HEK293T (cell line): ENCODE measurements around the gene ABHD13.

ENCODE experiments used
- CTCF ChIA-PET: fragments of 350-600 bp; formaldehyde crosslinking; extraction: SDS; loops from one replicate; lab custom pipeline; 2021; ENCODE audit warnings: antibody characterized with exemption, inconsistent platforms; lab: Yijun Ruan, JAX
- POLR2A ChIA-PET: fragments of 350-600 bp; formaldehyde crosslinking; extraction: SDS; loops from one replicate; lab custom pipeline; 2020; ENCODE audit warnings: antibody characterized with exemption, inconsistent platforms; lab: Yijun Ruan, JAX
- DNase-seq: peaks from one replicate; pipeline ENCODE4 v3.0.0; 2012; ENCODE audit warnings: mixed read lengths; ENCODE audit errors: extremely low spot score
- ARNT ChIP-seq: fragments of 450-650 bp; IDR thresholded peaks from 2 replicates; pipeline ENCODE4 v1.6.1; 2017; ENCODE audit warnings: mild to moderate bottlenecking
- BHLHE40 ChIP-seq: fragments of 450-650 bp; IDR thresholded peaks from 2 replicates; pipeline ENCODE4 v1.6.1; 2016; ENCODE audit warnings: mild to moderate bottlenecking, moderate library complexity, borderline replicate concordance
- CTBP1 ChIP-seq: fragments of 450-650 bp; IDR thresholded peaks from 2 replicates; pipeline ENCODE4 v1.6.1; 2016; ENCODE audit warnings: borderline replicate concordance
- ELF4 ChIP-seq: fragments of 450-650 bp; IDR thresholded peaks from 2 replicates; pipeline ENCODE4 v1.6.1; 2017; ENCODE audit warnings: antibody characterized with exemption
- FOXA1 ChIP-seq: fragments of 450-650 bp; IDR thresholded peaks from 2 replicates; pipeline ENCODE4 v1.6.1; 2016; ENCODE audit warnings: mild to moderate bottlenecking
- FOXK2 ChIP-seq: fragments of 450-650 bp; IDR thresholded peaks from 2 replicates; pipeline ENCODE4 v1.6.1; 2016; ENCODE audit warnings: mild to moderate bottlenecking
- FOXM1 ChIP-seq: fragments of 450-650 bp; IDR thresholded peaks from 2 replicates; pipeline ENCODE4 v1.6.1; 2017; ENCODE audit warnings: mild to moderate bottlenecking, borderline replicate concordance
- HDGF ChIP-seq: fragments of 450-650 bp; IDR thresholded peaks from 2 replicates; pipeline ENCODE4 v1.6.1; 2017; ENCODE audit warnings: antibody characterized with exemption, borderline replicate concordance
- L3MBTL2 ChIP-seq: fragments of 450-650 bp; conservative IDR thresholded peaks from 2 replicates; pipeline ENCODE4 v1.6.1; 2016; ENCODE audit warnings: mild to moderate bottlenecking
- LEF1 ChIP-seq: fragments of 450-650 bp; IDR thresholded peaks from 2 replicates; pipeline ENCODE4 v1.6.1; 2017; ENCODE audit warnings: mild to moderate bottlenecking, borderline replicate concordance
- NFRKB ChIP-seq: fragments of 450-650 bp; IDR thresholded peaks from 2 replicates; pipeline ENCODE4 v1.6.1; 2016; ENCODE audit warnings: mild to moderate bottlenecking, moderate library complexity
- SP1 ChIP-seq: fragments of 450-650 bp; IDR thresholded peaks from 2 replicates; pipeline ENCODE4 v1.6.1; 2017
- SUZ12 ChIP-seq: fragments of 450-650 bp; IDR thresholded peaks from 2 replicates; pipeline ENCODE4 v1.6.1; 2016; ENCODE audit warnings: mild to moderate bottlenecking
- TARDBP ChIP-seq: fragments of 450-650 bp; IDR thresholded peaks from 2 replicates; pipeline ENCODE4 v1.6.1; 2016
- ZNF384 ChIP-seq: fragments of 450-650 bp; IDR thresholded peaks from 2 replicates; pipeline ENCODE4 v1.6.1; 2016
- TF ChIP-seq, protein P1 (sequence below): fragments of 450-650 bp; IDR thresholded peaks from 2 replicates; pipeline ENCODE4 v1.6.1; 2016

ABHD13 gene

DNA sequence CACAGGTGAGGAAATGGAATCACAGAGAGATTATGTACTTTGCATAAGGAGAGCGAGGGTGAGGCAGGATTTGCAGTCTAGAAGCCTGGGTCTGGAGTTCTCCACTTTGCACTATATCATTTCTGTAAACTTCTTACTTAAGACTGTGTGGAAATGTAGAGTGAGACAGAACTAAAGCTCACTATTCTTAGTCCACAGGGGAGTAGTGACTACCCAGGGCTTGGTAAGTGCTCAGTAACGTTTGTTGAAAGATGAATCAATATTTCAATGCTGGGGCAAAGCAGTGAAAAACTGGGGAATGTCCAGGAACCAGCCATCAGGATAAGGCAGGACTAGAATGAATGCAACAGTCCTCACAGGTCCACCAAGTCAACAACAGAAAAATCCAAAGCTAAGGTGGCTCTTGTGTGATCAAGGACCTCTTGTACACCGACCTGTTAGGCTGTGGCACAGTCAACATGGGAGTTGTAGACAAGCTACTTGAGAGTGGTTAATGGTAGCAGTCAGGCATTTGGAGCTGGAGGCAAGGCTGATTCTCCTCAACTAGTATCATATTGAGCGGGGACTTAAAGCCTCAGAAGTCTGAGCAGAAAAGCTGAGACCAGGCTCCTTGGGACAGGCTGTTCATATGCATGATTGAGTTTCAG is 50.4 kb downstream of the ABHD13 start:
- no peak for TF ChIP-seq CTBP1
- TF ChIP-seq LEF1 = no peak
- TF ChIP-seq NFRKB = no peak
- no peak for TF ChIP-seq FOXK2
- TF ChIP-seq L3MBTL2 = no peak
- TF ChIP-seq FOXM1 = no peak
- no peak for TF ChIP-seq SP1
- no peak for TF ChIP-seq ELF4
- no peak for TF ChIP-seq HDGF
- TF ChIP-seq, protein P1, sequence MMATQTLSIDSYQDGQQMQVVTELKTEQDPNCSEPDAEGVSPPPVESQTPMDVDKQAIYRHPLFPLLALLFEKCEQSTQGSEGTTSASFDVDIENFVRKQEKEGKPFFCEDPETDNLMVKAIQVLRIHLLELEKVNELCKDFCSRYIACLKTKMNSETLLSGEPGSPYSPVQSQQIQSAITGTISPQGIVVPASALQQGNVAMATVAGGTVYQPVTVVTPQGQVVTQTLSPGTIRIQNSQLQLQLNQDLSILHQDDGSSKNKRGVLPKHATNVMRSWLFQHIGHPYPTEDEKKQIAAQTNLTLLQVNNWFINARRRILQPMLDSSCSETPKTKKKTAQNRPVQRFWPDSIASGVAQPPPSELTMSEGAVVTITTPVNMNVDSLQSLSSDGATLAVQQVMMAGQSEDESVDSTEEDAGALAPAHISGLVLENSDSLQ = no peak
- TF ChIP-seq TARDBP = no peak
- TF ChIP-seq BHLHE40 = no peak
- TF ChIP-seq SUZ12 = no peak
- no peak for TF ChIP-seq ZNF384
- TF ChIP-seq ARNT = no peak
- TF ChIP-seq FOXA1 = no peak
- POLR2A ChIA-PET = no interaction called here
- CTCF ChIA-PET = interaction anchor here (0.5 kb wide), 1 partner anchor 1566 kb away, joined by 4 read pairs; no protein-coding TSS in a partner anchor
- no peak for DNase-seq

DNA sequence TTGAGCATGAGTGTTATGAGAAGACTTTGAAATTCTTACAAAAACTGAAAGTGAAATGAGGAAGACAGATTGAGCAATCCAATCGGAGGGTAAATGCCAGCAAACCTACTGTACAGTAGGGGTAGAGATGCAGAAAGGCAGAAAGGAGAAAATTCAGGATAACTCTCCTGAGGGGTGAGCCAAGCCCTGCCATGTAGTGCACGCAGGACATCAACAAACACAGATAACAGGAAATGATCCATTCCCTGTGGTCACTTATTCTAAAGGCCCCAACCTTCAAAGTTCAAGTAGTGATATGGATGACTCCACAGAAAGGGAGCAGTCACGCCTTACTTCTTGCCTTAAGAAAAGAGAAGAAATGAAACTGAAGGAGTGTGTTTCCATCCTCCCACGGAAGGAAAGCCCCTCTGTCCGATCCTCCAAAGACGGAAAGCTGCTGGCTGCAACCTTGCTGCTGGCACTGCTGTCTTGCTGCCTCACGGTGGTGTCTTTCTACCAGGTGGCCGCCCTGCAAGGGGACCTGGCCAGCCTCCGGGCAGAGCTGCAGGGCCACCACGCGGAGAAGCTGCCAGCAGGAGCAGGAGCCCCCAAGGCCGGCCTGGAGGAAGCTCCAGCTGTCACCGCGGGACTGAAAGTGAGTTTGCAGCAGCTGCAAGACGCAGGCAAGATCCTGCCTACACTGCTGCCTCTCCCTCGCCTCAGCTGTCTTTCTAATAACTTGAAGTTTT is 51.6 kb downstream of the ABHD13 start, which contains the start of gene TNFSF13B:
TNFSF13B (plus strand) TSS at position 118 of the 728 bp plus-strand sequence; CDS start at position 296, 178 bp downstream.
- ChIA-PET POLR2A (no interaction called here), CTCF (no interaction called here)
- TF ChIP-seq ARNT = no peak
- no peak for TF ChIP-seq ZNF384
- no peak for TF ChIP-seq BHLHE40
- TF ChIP-seq TARDBP = no peak
- no peak for TF ChIP-seq L3MBTL2
- no peak for TF ChIP-seq FOXM1
- no peak for TF ChIP-seq CTBP1
- no peak for TF ChIP-seq SUZ12
- no peak for TF ChIP-seq LEF1
- no peak for TF ChIP-seq SP1
- TF ChIP-seq NFRKB = no peak
- no peak for TF ChIP-seq HDGF
- TF ChIP-seq FOXK2 = no peak
- DNase-seq = no peak

GRCh38 chr13:108270442-108270841 is 52.2 kb downstream of the ABHD13 start:
- DNase-seq = no peak
- CTCF ChIA-PET = no interaction called here
- TF ChIP-seq TARDBP = no peak
- TF ChIP-seq CTBP1 = no peak
- no peak for TF ChIP-seq SUZ12
- no peak for TF ChIP-seq L3MBTL2
- TF ChIP-seq FOXM1 = no peak
- no peak for TF ChIP-seq ELF4
- TF ChIP-seq FOXA1 = no peak
- POLR2A ChIA-PET = no interaction called here

- ChIA-PET CTCF (no interaction called here), POLR2A (no interaction called here)
- TF ChIP-seq ARNT (no peak), ELF4 (no peak)
- DNase-seq = no peak
These were observed 54.1 kb downstream of the ABHD13 start for GRCh38 chr13:108272333-108272732.

GRCh38 chr13:108273429-108274118 is 55.4 kb downstream of the ABHD13 start:
- no peak for DNase-seq
- ChIA-PET POLR2A (no interaction called here), CTCF (no interaction called here)
- no peak for TF ChIP-seq FOXK2
- TF ChIP-seq BHLHE40 = no peak
- TF ChIP-seq FOXA1 = no peak
- TF ChIP-seq NFRKB = no peak
- TF ChIP-seq L3MBTL2 = no peak
- no peak for TF ChIP-seq HDGF
- no peak for TF ChIP-seq TARDBP
- no peak for TF ChIP-seq SUZ12
- no peak for TF ChIP-seq LEF1
- no peak for TF ChIP-seq FOXM1
- TF ChIP-seq CTBP1 = no peak
- no peak for TF ChIP-seq SP1
- no peak for TF ChIP-seq ZNF384
- TF ChIP-seq, protein P1 = no peak
- no peak for TF ChIP-seq ARNT
- TF ChIP-seq ELF4 = no peak

GRCh38 chr13:108274718-108275117 is 56.5 kb downstream of the ABHD13 start:
- CTCF ChIA-PET = no interaction called here
- POLR2A ChIA-PET = no interaction called here
- no peak for DNase-seq
- TF ChIP-seq SUZ12 = no peak
- no peak for TF ChIP-seq FOXM1
- TF ChIP-seq ELF4 = no peak
- TF ChIP-seq, protein P1 = no peak
- TF ChIP-seq FOXA1 = no peak
- no peak for TF ChIP-seq BHLHE40
- no peak for TF ChIP-seq L3MBTL2
- TF ChIP-seq SP1 = no peak
- no peak for TF ChIP-seq HDGF
- no peak for TF ChIP-seq FOXK2
- no peak for TF ChIP-seq TARDBP
- TF ChIP-seq ZNF384 = no peak
- TF ChIP-seq NFRKB = no peak
- TF ChIP-seq LEF1 = no peak
- TF ChIP-seq ARNT = no peak
- no peak for TF ChIP-seq CTBP1
